Upper lobe of right lung (tissue), 1 donor: Measurements from ENCODE around the gene MIS18A. TPM values are rescaled to one million over a fixed set of nuclear protein-coding genes. Genes with fewer than 3 reads are reported as not detected.
"Not testable (repeated sequence)": the region's sequence is repeated elsewhere in the genome, so short reads cannot be mapped to it uniquely, and the experiment has no call there.

Source experiments
- ATAC-seq: fragments of 200-7000 bp; cut with Tn5 transposase; one replicate; pipeline ENCODE4 v1.9.1; 2020; ENCODE audit warnings: mild to moderate bottlenecking, moderate library complexity
- DNase-seq: peaks from one replicate; pipeline ENCODE4 v3.0.0-alpha.2; 2020
- H3K27ac ChIP-seq: fragments of 200-600 bp; one replicate; pipeline ENCODE4 v1.8.0; 2022
- H3K27me3 ChIP-seq: fragments of 200-600 bp; one replicate; pipeline ENCODE4 v1.8.0; 2022; ENCODE audit warnings: mild to moderate bottlenecking
- H3K36me3 ChIP-seq: fragments of 200-600 bp; one replicate; pipeline ENCODE4 v1.8.0; 2022
- H3K4me1 ChIP-seq: fragments of 200-600 bp; one replicate; pipeline ENCODE4 v1.8.0; 2022
- H3K4me3 ChIP-seq: fragments of 200-600 bp; one replicate; pipeline ENCODE4 v1.8.0; 2022; ENCODE audit warnings: mild to moderate bottlenecking
- H3K9me3 ChIP-seq: fragments of 200-600 bp; one replicate; pipeline ENCODE4 v1.8.0; 2022
- CTCF ChIP-seq: fragments of 200-600 bp; IDR thresholded peaks from one replicate; pipeline ENCODE4 v1.8.0; 2022; ENCODE audit warnings: antibody characterized with exemption
- intact Hi-C: fragments of 100-400 bp; cut with DNase I; formaldehyde crosslinking; loops from one replicate; pipeline ENCODE4 v1.11.0; 2022
- total RNA-seq: library from RNA; stranded (reverse); fragmentation: NEBNext Ultra II Directional; extraction: Animal tissue kit (Norgen Biotek cat#: 25700); gene quantifications from one replicate; pipeline ENCODE4 v1.2.1, GENCODE V29; 2021
- donor health status: DM: no; HTN: yes; CAD: no; lungs with severe emphysema.

The MIS18A gene
- total RNA-seq, 1 donor from 2014 or later, result 4.0 TPM

GRCh38 chr21:32260130-32260529, 18.7 kb downstream of the MIS18A start:
- no peak overlapping the region for H3K27ac ChIP-seq
- DNase-seq, result no peak
- no peaks in the 10 kb centered on the region for H3K27me3 ChIP-seq
- TF ChIP-seq CTCF, result no peak
- no peak overlapping the region for H3K4me3 ChIP-seq
- no peaks in the 10 kb centered on the region for H3K9me3 ChIP-seq
- no peaks in the 10 kb centered on the region for H3K36me3 ChIP-seq
- no peak for ATAC-seq
- intact Hi-C loops, result no loop called here
- peaks cover 4% of the 10 kb centered on the region for H3K4me1 ChIP-seq

GRCh38 chr21:32258786-32259048, 20.1 kb downstream of the MIS18A start:
- H3K27ac ChIP-seq, ATAC-seq, H3K9me3 ChIP-seq, H3K4me1 ChIP-seq, H3K27me3 ChIP-seq, DNase-seq, H3K36me3 ChIP-seq, H3K4me3 ChIP-seq: not testable (repeated sequence)
- intact Hi-C loops, result loop anchor here (5.0 kb wide), 1 partner anchor 391 kb away; no protein-coding TSS in a partner anchor

GRCh38 chr21:32257962-32258785, 20.7 kb downstream of the MIS18A start:
- Histone ChIP-seq H3K4me3 (no peak overlapping the region), H3K36me3 (no peaks in the 10 kb centered on the region), H3K27ac (no peak overlapping the region), H3K27me3 (no peaks in the 10 kb centered on the region), H3K9me3 (no peaks in the 10 kb centered on the region), H3K4me1 (peaks cover 4% of the 10 kb centered on the region)
- peak; percentile 72 for TF ChIP-seq CTCF
- ATAC-seq, result peak; percentile 92
- intact Hi-C loops, result loop anchor here (5.0 kb wide), 1 partner anchor 391 kb away; no protein-coding TSS in a partner anchor
- no peak for DNase-seq

- TF ChIP-seq CTCF, result no peak
- DNase-seq, result peak; percentile 74
- H3K27me3 ChIP-seq, result no peaks in the 10 kb centered on the region
- ATAC-seq, result peak; percentile 59
- peak overlapping the region; percentile 32 for H3K27ac ChIP-seq
- H3K9me3 ChIP-seq, result no peaks in the 10 kb centered on the region
- no peak overlapping the region for H3K4me3 ChIP-seq
- no peaks in the 10 kb centered on the region for H3K36me3 ChIP-seq
- H3K4me1 ChIP-seq, result peaks cover 4% of the 10 kb centered on the region
- intact Hi-C loops, result loop anchor here (5.0 kb wide), 1 partner anchor 390 kb away; no protein-coding TSS in a partner anchor
Measured at GRCh38 chr21:32256873-32257620, 21.8 kb downstream of the MIS18A start.

GRCh38 chr21:32256251-32256650, 22.6 kb downstream of the MIS18A start:
- Histone ChIP-seq H3K9me3 (no peaks in the 10 kb centered on the region), H3K36me3 (no peaks in the 10 kb centered on the region), H3K4me1 (peaks cover 4% of the 10 kb centered on the region), H3K27ac (peak overlapping the region; percentile 32), H3K27me3 (no peaks in the 10 kb centered on the region), H3K4me3 (no peak overlapping the region)
- DNase-seq (no peak), ATAC-seq (no peak)
- TF ChIP-seq CTCF, result no peak
- intact Hi-C loops, result loop anchor here (5.0 kb wide), 1 partner anchor 389 kb away; no protein-coding TSS in a partner anchor

- ATAC-seq (peak; percentile 19), DNase-seq (no peak)
- H3K27ac ChIP-seq, result no peak overlapping the region
Measured at GRCh38 chr21:32253215-32253641, 25.6 kb downstream of the MIS18A start.

More at GRCh38 chr21:32253215-32253641, 25.6 kb downstream of the MIS18A start:
- no peak for TF ChIP-seq CTCF
- H3K4me3 ChIP-seq, result no peak overlapping the region
- H3K36me3 ChIP-seq, result no peaks in the 10 kb centered on the region
- no peaks in the 10 kb centered on the region for H3K27me3 ChIP-seq
- H3K4me1 ChIP-seq, result peaks cover 4% of the 10 kb centered on the region
- intact Hi-C loops, result no loop called here
- H3K9me3 ChIP-seq, result no peaks in the 10 kb centered on the region
